Measurements from ENCODE around the gene PIH1D2. TPM values are rescaled to one million over a fixed set of nuclear protein-coding genes. Genes with fewer than 3 reads are reported as not detected.

Gene PIH1D2
- total and polyA plus RNA-seq, 4 experiments from 2014 or later: not detected

DNA sequence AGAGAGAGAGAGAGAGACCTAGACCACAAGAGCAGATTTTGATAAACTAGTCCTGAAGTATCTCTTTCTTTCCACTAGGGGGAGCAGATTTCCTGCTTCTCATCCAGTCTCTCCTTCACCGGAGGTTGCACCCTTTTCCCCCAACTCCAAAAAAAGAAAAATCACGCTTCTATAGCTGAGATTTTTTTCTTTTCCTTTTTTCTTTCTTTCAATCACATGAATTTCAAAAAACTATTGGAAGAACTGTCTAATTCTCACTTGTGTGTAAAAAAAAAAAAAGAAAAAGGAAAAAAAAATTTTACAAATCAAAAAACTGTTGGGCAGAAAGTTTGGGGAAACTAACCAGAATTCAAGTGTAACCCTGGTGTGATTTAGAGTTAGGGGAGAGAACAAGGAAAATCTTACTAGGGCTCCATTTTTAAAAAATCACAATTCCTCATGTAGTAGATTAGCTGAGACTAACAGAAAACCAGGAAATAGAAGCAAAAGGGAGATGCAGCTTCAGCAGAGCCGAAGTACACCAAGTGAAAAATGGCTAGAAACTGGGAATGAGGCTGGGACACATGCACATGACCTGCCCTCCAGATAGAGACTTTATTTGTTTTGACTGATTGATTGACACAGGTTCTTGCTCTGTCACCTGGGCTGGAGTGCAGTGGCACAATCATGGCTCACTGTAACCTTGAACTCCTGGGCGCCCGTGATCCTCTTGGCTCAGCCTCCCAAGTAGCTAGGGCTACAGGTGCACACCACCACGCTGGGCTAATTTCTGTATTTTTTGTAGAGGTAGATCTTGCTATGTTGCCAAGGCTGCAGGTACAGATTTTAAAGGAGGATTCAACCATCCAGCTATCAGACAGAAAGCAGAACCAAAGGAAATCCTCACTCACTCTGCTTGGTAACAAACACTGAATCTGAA, 40.0 kb upstream of the PIH1D2 start:
- no peaks in the 10 kb centered on the region for H3K9me3 ChIP-seq (ENCODE audit: control insufficient read depth in 1 of 2, low read length in 2 of 2)
- no peaks in the 10 kb centered on the region for H3K36me3 ChIP-seq (ENCODE audit: insufficient read depth, low read length)
- H3K4me1 Mint-ChIP-seq: peaks cover 0 to 2% (median 0%) of the 10 kb centered on the region in 4 donors
- no peak overlapping the region for H3K4me3 Mint-ChIP-seq
- peaks cover 1 to 19% of the 10 kb centered on the region in 2 donors for H3K36me3 Mint-ChIP-seq
- H3K27me3 Mint-ChIP-seq: no peaks in the 10 kb centered on the region
- ChIA-PET POLR2A (ENCODE audit: partially characterized antibody) (interaction anchor here (0.6 kb wide), 1 partner anchor 544 kb away, joined by 3 read pairs; no protein-coding TSS in a partner anchor), CTCF (ENCODE audit: partially characterized antibody) (interaction anchor here (0.6 to 4.9 kb wide), 20 partner anchors 7 to 1667 kb away, joined by 3 to 33 read pairs (median 4); partner anchors contain the start of genes SDHD and TIMM8B)
- no peaks in the 10 kb centered on the region for H3K4me1 ChIP-seq (ENCODE audit: insufficient read depth, low read length)
- H3K27me3 ChIP-seq (ENCODE audit: insufficient read depth, low read length): no peaks in the 10 kb centered on the region
- no peaks in the 10 kb centered on the region for H3K9me3 Mint-ChIP-seq
- intact Hi-C loops (cut with micrococcal nuclease): loop anchor here (1.0 to 10.0 kb wide), 3 partner anchors 59 to 167 kb away; partner anchors contain the start of gene BCO2
- no peak overlapping the region for H3K27ac ChIP-seq (ENCODE audit: low read depth, low read length)
- DNase-seq: peak in 4 of 5 donors; percentile 33 to 56 (median 46)
- peak overlapping the region in 2 of 7 donors; percentile 17 to 57 for H3K27ac Mint-ChIP-seq
- H3K4me3 ChIP-seq (ENCODE audit: low read length in 2 of 2): no peak overlapping the region

GRCh38 chr11:112106070-112106469, 32.3 kb upstream of the PIH1D2 start:
- Mint-ChIP-seq H3K4me3 (no peak overlapping the region), H3K27ac (no peak overlapping the region), H3K9me3 (no peaks in the 10 kb centered on the region), H3K27me3 (no peaks in the 10 kb centered on the region), H3K4me1 (peaks cover 0 to 2% (median 0%) of the 10 kb centered on the region in 4 donors), H3K36me3 (peaks cover 5 to 6% of the 10 kb centered on the region in 2 donors)
- Histone ChIP-seq H3K4me1 (ENCODE audit: insufficient read depth, low read length) (no peaks in the 10 kb centered on the region), H3K36me3 (ENCODE audit: insufficient read depth, low read length) (peaks cover 5% of the 10 kb centered on the region), H3K9me3 (ENCODE audit: control insufficient read depth in 1 of 2, low read length in 2 of 2) (no peaks in the 10 kb centered on the region), H3K27me3 (ENCODE audit: insufficient read depth, low read length) (no peaks in the 10 kb centered on the region), H3K4me3 (ENCODE audit: low read length in 2 of 2) (no peak overlapping the region), H3K27ac (ENCODE audit: low read depth, low read length) (no peak overlapping the region)
- POLR2A ChIA-PET (ENCODE audit: partially characterized antibody): no interaction called here
- intact Hi-C loops (cut with micrococcal nuclease): no loop called here
- CTCF ChIA-PET (ENCODE audit: partially characterized antibody): interaction anchor here (1.1 kb wide), 1 partner anchor 9 kb away, joined by 5 read pairs; no protein-coding TSS in a partner anchor
- DNase-seq: no peak

DNA sequence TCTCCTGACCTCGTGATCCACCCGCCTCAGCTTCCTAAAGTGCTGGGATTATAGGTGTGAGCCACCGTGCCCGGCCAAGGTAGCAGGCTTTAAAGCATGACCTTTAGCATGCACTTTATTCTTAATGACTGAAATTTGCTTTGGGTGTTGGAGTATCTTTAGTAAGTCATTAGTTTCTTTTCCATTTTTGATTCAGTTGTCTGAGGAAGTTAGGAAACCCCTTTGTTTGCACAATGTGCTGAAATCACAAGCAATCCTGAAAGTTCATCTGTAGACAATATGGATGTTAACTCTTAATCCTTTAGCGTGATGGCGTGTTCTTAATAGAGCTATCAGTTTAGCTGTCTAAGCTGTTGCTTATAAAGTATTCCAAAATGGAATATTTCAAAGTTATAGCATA, 29.6 kb upstream of the PIH1D2 start:
- ChIA-PET POLR2A (ENCODE audit: partially characterized antibody) (no interaction called here), CTCF (ENCODE audit: partially characterized antibody) (interaction anchor here (0.7 to 3.6 kb wide), 2 partner anchors 10 to 1629 kb away, joined by 4 to 26 read pairs; no protein-coding TSS in a partner anchor)
- H3K4me3 ChIP-seq (ENCODE audit: low read length in 2 of 2): no peak overlapping the region
- Mint-ChIP-seq H3K36me3 (peaks cover 3 to 10% of the 10 kb centered on the region in 2 donors), H3K4me1 (peaks cover 0 to 2% (median 0%) of the 10 kb centered on the region in 4 donors), H3K27me3 (no peaks in the 10 kb centered on the region), H3K27ac (no peak overlapping the region), H3K4me3 (no peak overlapping the region), H3K9me3 (no peaks in the 10 kb centered on the region)
- peaks cover 5% of the 10 kb centered on the region for H3K36me3 ChIP-seq (ENCODE audit: insufficient read depth, low read length)
- DNase-seq: no peak
- no peak overlapping the region for H3K27ac ChIP-seq (ENCODE audit: low read depth, low read length)
- H3K4me1 ChIP-seq (ENCODE audit: insufficient read depth, low read length): no peaks in the 10 kb centered on the region
- intact Hi-C loops (cut with micrococcal nuclease): no loop called here
- no peaks in the 10 kb centered on the region for H3K27me3 ChIP-seq (ENCODE audit: insufficient read depth, low read length)
- H3K9me3 ChIP-seq (ENCODE audit: control insufficient read depth in 1 of 2, low read length in 2 of 2): no peaks in the 10 kb centered on the region

DNA sequence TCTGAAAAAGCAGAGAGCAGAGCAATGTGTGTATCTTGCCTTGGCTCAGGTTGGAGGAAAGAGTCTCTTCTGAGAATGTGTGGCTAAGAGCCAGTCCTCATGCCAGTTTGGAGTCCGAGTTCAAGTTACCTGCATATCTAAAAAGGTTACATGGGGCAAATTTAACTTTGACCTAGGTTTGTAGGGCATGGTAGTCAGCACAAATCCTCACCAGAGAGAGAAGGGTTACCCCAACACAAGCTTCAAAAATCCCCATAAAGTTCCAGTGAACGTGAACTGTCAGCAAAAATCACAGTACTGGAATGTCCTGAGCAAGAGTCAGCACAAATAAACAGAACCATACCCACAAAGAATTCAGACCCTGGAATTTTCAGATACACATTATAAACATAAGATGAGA, 26.6 kb upstream of the PIH1D2 start:
- no peak overlapping the region for H3K4me3 ChIP-seq (ENCODE audit: low read length in 2 of 2)
- POLR2A ChIA-PET (ENCODE audit: partially characterized antibody): no interaction called here

DNA sequence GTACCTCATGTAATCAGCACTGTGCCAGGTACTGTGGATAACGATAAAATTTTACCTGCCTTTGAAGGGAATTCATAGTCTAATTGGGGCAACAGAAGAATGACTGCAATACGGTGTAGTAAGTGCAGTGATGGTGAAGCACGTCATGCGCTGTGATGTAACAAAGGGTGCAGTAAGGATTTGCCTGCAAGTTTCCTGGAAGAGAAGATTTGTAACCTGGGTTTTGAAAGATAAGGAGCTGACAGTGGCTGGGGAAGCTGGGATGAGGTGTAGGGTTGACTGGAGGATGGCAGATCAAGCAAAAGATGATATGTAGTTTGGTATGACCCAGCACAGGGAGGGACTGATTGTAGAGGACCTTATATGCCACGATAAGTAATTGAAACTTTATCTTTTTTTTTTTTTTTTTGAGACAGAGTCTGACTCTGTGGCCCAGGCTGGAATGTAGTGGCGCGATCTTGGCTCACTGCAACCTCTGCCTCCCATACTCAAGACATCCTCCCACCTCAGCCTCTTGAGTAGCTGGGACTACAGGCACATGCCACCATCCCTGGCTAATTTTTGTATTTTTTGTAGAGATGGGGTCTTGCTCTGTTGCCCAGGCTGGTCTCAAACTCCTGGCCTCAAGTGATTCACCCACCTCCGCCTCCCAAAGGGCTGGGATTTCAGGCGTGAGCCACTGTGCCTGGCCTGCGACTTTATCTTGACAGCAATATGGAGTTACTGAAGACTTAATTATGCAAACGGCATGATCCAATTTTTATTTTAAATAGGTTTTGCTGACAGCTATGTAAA, 24.1 kb upstream of the PIH1D2 start:
- POLR2A ChIA-PET (ENCODE audit: partially characterized antibody): interaction anchor here (1.5 kb wide), 1 partner anchor 11 kb away, joined by 3 read pairs; the partner anchor contains the start of genes SDHD and TIMM8B

More for the DNA sequence above, 26.6 kb upstream of the PIH1D2 start:
- CTCF ChIA-PET (ENCODE audit: partially characterized antibody): interaction anchor here (4.5 kb wide), 1 partner anchor 13 kb away, joined by 31 read pairs; no protein-coding TSS in a partner anchor
- no peak overlapping the region for H3K4me3 Mint-ChIP-seq
- Histone ChIP-seq H3K27ac (ENCODE audit: low read depth, low read length) (no peak overlapping the region), H3K9me3 (ENCODE audit: control insufficient read depth in 1 of 2, low read length in 2 of 2) (no peaks in the 10 kb centered on the region), H3K36me3 (ENCODE audit: insufficient read depth, low read length) (peaks cover 6% of the 10 kb centered on the region), H3K27me3 (ENCODE audit: insufficient read depth, low read length) (no peaks in the 10 kb centered on the region), H3K4me1 (ENCODE audit: insufficient read depth, low read length) (no peaks in the 10 kb centered on the region)
- peak overlapping the region in 1 of 7 donors; percentile 2 for H3K27ac Mint-ChIP-seq
- H3K9me3 Mint-ChIP-seq: no peaks in the 10 kb centered on the region
- H3K36me3 Mint-ChIP-seq: peaks cover 17% of the 10 kb centered on the region in 2 donors
- H3K27me3 Mint-ChIP-seq: no peaks in the 10 kb centered on the region
- intact Hi-C loops (cut with micrococcal nuclease): no loop called here
- H3K4me1 Mint-ChIP-seq: peaks cover 0 to 4% (median 3%) of the 10 kb centered on the region in 4 donors
- DNase-seq: no peak

DNA sequence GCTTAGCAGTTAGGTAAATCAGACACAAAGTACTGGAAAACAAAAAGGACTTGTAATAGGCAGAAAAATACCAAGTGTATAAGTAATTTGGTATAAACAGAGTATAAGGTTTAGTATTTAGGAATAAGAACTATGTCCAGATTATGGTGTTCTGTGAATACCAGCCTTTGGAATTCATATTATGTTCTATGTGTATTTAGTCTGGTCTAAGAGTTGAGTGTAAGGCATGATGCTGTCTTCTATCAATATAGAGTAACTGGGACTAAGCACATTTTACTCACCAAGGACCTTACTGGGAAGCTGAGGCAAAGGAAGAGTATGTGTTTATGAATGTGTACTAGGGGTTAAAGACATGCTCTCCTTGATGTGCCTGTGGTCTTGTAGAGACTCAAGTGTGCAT, 22.4 kb upstream of the PIH1D2 start:
- ChIA-PET CTCF (ENCODE audit: partially characterized antibody) (interaction anchor here (4.5 kb wide), 1 partner anchor 17 kb away, joined by 31 read pairs; no protein-coding TSS in a partner anchor), POLR2A (ENCODE audit: partially characterized antibody) (interaction anchor here (1.5 kb wide), 1 partner anchor 9 kb away, joined by 5 read pairs; the partner anchor contains the start of genes SDHD and TIMM8B)
- H3K4me1 Mint-ChIP-seq: peaks cover 3 to 7% (median 5%) of the 10 kb centered on the region in 4 donors
- no peak overlapping the region for H3K4me3 ChIP-seq (ENCODE audit: low read length in 2 of 2)
- H3K36me3 Mint-ChIP-seq: peaks cover 41 to 50% of the 10 kb centered on the region in 2 donors
- no peak overlapping the region for H3K27ac Mint-ChIP-seq
- H3K4me1 ChIP-seq (ENCODE audit: insufficient read depth, low read length): no peaks in the 10 kb centered on the region
- intact Hi-C loops (cut with micrococcal nuclease): no loop called here
- no peaks in the 10 kb centered on the region for H3K9me3 Mint-ChIP-seq
- H3K27me3 ChIP-seq (ENCODE audit: insufficient read depth, low read length): no peaks in the 10 kb centered on the region
- no peaks in the 10 kb centered on the region for H3K9me3 ChIP-seq (ENCODE audit: control insufficient read depth in 1 of 2, low read length in 2 of 2)
- no peaks in the 10 kb centered on the region for H3K27me3 Mint-ChIP-seq
- peaks cover 16% of the 10 kb centered on the region for H3K36me3 ChIP-seq (ENCODE audit: insufficient read depth, low read length)
- no peak overlapping the region for H3K4me3 Mint-ChIP-seq
- H3K27ac ChIP-seq (ENCODE audit: low read depth, low read length): no peak overlapping the region
- no peak for DNase-seq

More for the DNA sequence above, 24.1 kb upstream of the PIH1D2 start:
- Histone ChIP-seq H3K4me3 (ENCODE audit: low read length in 2 of 2) (no peak overlapping the region), H3K27me3 (ENCODE audit: insufficient read depth, low read length) (no peaks in the 10 kb centered on the region), H3K4me1 (ENCODE audit: insufficient read depth, low read length) (no peaks in the 10 kb centered on the region), H3K9me3 (ENCODE audit: control insufficient read depth in 1 of 2, low read length in 2 of 2) (no peaks in the 10 kb centered on the region), H3K27ac (ENCODE audit: low read depth, low read length) (no peak overlapping the region), H3K36me3 (ENCODE audit: insufficient read depth, low read length) (peaks cover 6% of the 10 kb centered on the region)
- H3K36me3 Mint-ChIP-seq: peaks cover 25 to 35% of the 10 kb centered on the region in 2 donors
- DNase-seq: no peak
- intact Hi-C loops (cut with micrococcal nuclease): no loop called here
- H3K27ac Mint-ChIP-seq: no peak overlapping the region
- no peak overlapping the region for H3K4me3 Mint-ChIP-seq
- H3K9me3 Mint-ChIP-seq: no peaks in the 10 kb centered on the region
- CTCF ChIA-PET (ENCODE audit: partially characterized antibody): interaction anchor here (4.5 kb wide), 1 partner anchor 15 kb away, joined by 31 read pairs; no protein-coding TSS in a partner anchor
- H3K4me1 Mint-ChIP-seq: peaks cover 0 to 4% (median 2%) of the 10 kb centered on the region in 4 donors
- H3K27me3 Mint-ChIP-seq: no peaks in the 10 kb centered on the region

All from CD4-positive, alpha-beta memory T cell (primary cell).